T-helper 2 cell treated with Interferon-gamma antibody and Interleukin-4, amounts not matched to agents 100 ng/mL and 5 ng/mL, for 36 hours (primary cell): Measurements from ENCODE around the gene GARIN5A. TPM values are rescaled to one million over a fixed set of nuclear protein-coding genes. Genes with fewer than 3 reads are reported as not detected.

ENCODE experiments used
- intact Hi-C: fragments of 100-400 bp; cut with micrococcal nuclease; formaldehyde crosslinking; loops from one replicate; pipeline ENCODE4 v1.15.1; 2023
- total RNA-seq: library from RNA; stranded (reverse); gene quantifications from 2 replicates; pipeline ENCODE4 v1.2.3, GENCODE V29; 2022

GARIN5A gene
- total RNA-seq, 1 donor from 2014 or later: 0.36 TPM

- intact Hi-C loops: no loop called here
Measured at GRCh38 chr19:50418176-50419021, 58.2 kb downstream of the GARIN5A start, which contains the start of gene SPIB. SPIB (plus strand) TSS chr19:50418938; CDS start chr19:50418963, 25 bp downstream.

- intact Hi-C loops: no loop called here
Measured at GRCh38 chr19:50417111-50418081, 59.3 kb downstream of the GARIN5A start.

Other genes with a start within 250 kb of the GARIN5A start
- 9.4 and 9.5 TPM in 2 replicates for gene KCNC3, start 147.5 kb downstream of the GARIN5A start, total RNA-seq
- gene NAPSA, start 111.2 kb downstream of the GARIN5A start, total RNA-seq: 2.0 and 2.2 TPM in 2 replicates
- 63.5 and 64.3 TPM in 2 replicates for gene NR1H2, start 100.4 kb downstream of the GARIN5A start, total RNA-seq
- gene POLD1, start 92.5 kb downstream of the GARIN5A start, total RNA-seq: 140 and 141 TPM in 2 replicates
- 0.68 and 0.91 TPM in 2 replicates for gene SPIB, start 57.9 kb downstream of the GARIN5A start, total RNA-seq
- gene MYBPC2, start 44.0 kb downstream of the GARIN5A start, total RNA-seq: 0.07 and 0.36 TPM in 2 replicates
- gene EMC10, start 341 bp downstream of the GARIN5A start, total RNA-seq: 68.3 and 70.8 TPM in 2 replicates
- 32.4 and 34.0 TPM in 2 replicates for gene JOSD2, start 34.3 kb upstream of the GARIN5A start, total RNA-seq
- not detected in 2 replicates for gene ASPDH, start 37.1 kb upstream of the GARIN5A start, total RNA-seq
- gene LRRC4B, start 91.6 kb upstream of the GARIN5A start, total RNA-seq: not detected in 2 replicates
- not detected in 2 replicates for gene SYT3, start 163.0 kb upstream of the GARIN5A start, total RNA-seq
- gene C19orf81, start 172.6 kb upstream of the GARIN5A start, total RNA-seq: 0.59 TPM in 1 of 2 replicates, not detected in the other
- not detected in 2 replicates for gene SHANK1, start 243.0 kb upstream of the GARIN5A start, total RNA-seq
- gene CLEC11A, start 246.5 kb upstream of the GARIN5A start, total RNA-seq: 1.2 and 1.7 TPM in 2 replicates